Ectodermal cell (in vitro differentiated cells): ENCODE results near the gene KRT76.
"Not testable (repeated sequence)": the region's sequence is repeated elsewhere in the genome, so short reads cannot be mapped to it uniquely, and the experiment has no call there.

Source experiments
- H3K27ac ChIP-seq: 2 replicates; pipeline ENCODE4 v1.7.0; 2013; ENCODE audit warnings: mild to moderate bottlenecking, low read depth, low read length; ENCODE audit not compliant: insufficient read depth, poor library complexity, severe bottlenecking
- H3K27me3 ChIP-seq: 2 replicates; pipeline ENCODE4 v1.7.0; 2013; ENCODE audit warnings: mild to moderate bottlenecking, low read length; ENCODE audit not compliant: insufficient read depth, control insufficient read depth, poor library complexity, severe bottlenecking
- H3K36me3 ChIP-seq: one replicate; pipeline ENCODE4 v1.7.0; 2013; ENCODE audit warnings: low read length; ENCODE audit not compliant: control insufficient read depth, insufficient read depth
- H3K4me1 ChIP-seq: one replicate; pipeline ENCODE4 v1.7.0; 2013; ENCODE audit warnings: low read length; ENCODE audit not compliant: control insufficient read depth, insufficient read depth
- H3K4me3 ChIP-seq: 2 replicates; pipeline ENCODE4 v1.7.0; 2013; ENCODE audit warnings: low read depth, low read length, control low read depth; ENCODE audit not compliant: insufficient read depth
- H3K9me3 ChIP-seq: 2 replicates; pipeline ENCODE4 v1.7.0; 2013; ENCODE audit warnings: mild to moderate bottlenecking, low read length, moderate library complexity; ENCODE audit not compliant: control insufficient read depth
- WGBS, 2 experiments: methylation state at CpG; one replicate each; pipeline ENCODE4 v1.1.7; 2013; ENCODE audit warnings: missing lambda C conversion rate in 2 of 2; 5-methylcytosine and 5-hydroxymethylcytosine counted together

KRT76 gene

DNA sequence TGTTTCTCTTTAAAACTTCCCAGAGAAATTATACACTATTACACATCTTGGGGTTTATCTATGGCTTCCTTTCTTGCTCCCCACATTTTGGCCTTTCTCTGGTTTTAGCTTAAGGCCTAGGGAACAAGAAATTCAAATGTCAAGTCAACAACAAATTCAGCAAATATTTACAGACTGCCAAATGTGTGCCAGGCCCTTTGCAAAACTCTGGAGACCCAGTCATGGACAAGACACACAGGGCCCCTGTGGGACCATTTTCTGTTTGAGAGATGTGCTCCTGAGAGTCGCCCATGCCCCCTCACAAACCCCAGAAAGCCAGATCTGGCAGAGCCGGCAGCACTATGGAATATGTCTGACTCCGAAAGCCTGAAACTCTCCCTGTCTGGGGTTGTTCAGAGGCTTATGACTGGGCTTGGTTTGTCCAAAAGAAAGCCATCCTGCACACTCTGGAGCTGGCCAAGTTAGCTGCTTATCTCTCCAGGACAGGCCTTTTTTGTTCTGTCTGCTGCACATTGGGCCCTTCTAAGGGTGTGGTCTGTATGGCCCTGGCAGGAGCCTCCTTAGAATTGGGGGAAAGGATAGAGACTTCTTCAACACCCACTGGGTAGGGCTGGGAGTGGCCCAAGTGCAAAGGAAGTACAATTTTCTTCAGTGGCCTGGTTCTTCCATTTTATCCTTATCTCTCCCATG is 19.8 kb upstream of the KRT76 start:
- Histone ChIP-seq H3K36me3 (no peaks in the 10 kb centered on the region), H3K27me3 (no peaks in the 10 kb centered on the region), H3K4me1 (no peaks in the 10 kb centered on the region), H3K4me3 (no peak overlapping the region), H3K9me3 (no peaks in the 10 kb centered on the region), H3K27ac (no peak overlapping the region)
- 92% methylated on average over 3 of the region's 3 CpGs for WGBS, 2 experiments

DNA sequence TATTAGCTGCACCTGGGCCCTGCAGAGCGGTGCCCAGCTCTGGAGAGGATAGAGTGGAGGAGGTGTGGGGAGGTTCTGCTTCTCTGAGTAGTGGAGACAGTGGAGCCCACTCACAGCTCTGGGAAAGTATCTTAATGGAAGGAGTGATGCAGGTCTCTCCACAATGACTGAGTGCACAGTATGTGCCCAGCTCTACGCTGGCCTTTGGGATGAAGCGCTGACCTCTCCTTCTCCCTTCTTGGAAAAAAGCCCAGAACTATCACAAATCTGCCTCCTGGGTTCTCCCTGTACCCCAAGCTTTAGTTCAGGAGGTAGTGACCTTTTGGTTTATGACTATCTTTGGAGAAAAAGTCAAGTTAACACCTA is 19.3 kb upstream of the KRT76 start:
- H3K4me3 ChIP-seq = no peak overlapping the region
- 94 to 95% methylated on average over 3 of the region's 3 CpGs for WGBS, 2 experiments
- no peaks in the 10 kb centered on the region for H3K36me3 ChIP-seq
- no peaks in the 10 kb centered on the region for H3K9me3 ChIP-seq
- H3K4me1 ChIP-seq = no peaks in the 10 kb centered on the region
- no peak overlapping the region for H3K27ac ChIP-seq
- no peaks in the 10 kb centered on the region for H3K27me3 ChIP-seq

DNA sequence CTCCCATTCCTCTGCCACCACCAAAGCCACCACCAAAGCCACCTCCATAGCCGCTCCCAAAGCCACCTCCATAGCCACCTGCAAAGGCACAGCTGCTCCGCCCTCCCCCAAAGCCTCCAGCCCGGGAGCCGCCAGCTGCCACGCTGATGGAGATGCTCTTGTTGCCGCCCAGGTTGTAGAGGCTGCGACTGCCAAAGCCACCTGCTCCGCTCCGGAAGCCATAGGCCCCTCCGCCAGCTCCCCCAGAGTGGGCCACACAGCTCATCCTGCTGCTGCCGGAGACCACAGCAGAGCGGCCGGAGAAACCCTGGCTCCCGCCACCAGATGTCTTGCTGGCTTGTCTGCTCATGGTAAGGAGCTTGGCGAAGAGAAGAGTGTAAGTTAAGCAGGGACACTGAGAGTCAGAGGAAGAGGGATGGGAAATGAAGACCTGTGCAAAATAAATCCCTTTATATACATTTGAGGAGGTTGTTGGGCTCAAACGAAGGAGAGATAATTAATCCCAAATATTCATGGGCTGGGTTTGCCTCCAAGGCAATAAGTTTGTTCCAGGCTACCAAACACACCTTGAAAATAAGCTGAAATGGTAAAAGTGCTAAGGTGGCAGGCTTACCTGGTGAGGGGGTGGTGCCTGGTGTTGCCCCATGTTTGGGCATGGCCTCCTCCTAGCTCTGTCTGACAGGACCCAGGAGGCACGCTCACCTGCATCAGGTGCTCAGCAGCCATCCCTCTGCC is 18.7 kb upstream of the KRT76 start, which contains the start of gene KRT3:
Gene KRT3, minus strand, starts transcription at position 424 of the 735 bp plus-strand sequence. Its CDS starts 75 bp downstream, at position 349.
- H3K27ac ChIP-seq = no peak within 1 kb of the TSS
- no peaks in the 10 kb centered on the region for H3K36me3 ChIP-seq
- WGBS, 2 experiments = 95 to 96% methylated on average over 17 of the region's 17 CpGs
- no peaks in the 10 kb centered on the region for H3K9me3 ChIP-seq
- no peaks in the 10 kb centered on the region for H3K27me3 ChIP-seq
- no peaks in the 10 kb centered on the region for H3K4me1 ChIP-seq
- H3K4me3 ChIP-seq = no peak within 1 kb of the TSS

DNA sequence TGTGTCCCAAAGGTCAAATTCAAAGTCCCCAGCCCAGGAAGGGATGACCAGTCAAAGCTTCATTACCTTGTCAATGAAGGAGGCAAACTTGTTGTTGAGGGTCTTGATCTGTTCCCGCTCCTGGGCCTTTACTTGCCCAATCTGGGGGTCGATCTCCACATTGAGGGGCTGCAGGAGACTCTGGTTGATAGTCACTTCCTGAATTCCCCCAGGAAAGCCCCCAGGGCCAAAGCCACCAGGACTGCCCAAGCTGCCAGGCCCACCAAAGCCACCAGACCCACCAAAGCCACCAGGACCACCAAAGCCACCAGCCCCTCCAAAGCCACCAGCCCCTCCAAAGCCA is 18.2 kb upstream of the KRT76 start:
- WGBS, 2 experiments = 90 to 93% methylated on average over 2 of the region's 2 CpGs
- not testable (repeated sequence) for H3K27me3 ChIP-seq, H3K4me1 ChIP-seq, H3K4me3 ChIP-seq, H3K9me3 ChIP-seq, H3K27ac ChIP-seq, H3K36me3 ChIP-seq

DNA sequence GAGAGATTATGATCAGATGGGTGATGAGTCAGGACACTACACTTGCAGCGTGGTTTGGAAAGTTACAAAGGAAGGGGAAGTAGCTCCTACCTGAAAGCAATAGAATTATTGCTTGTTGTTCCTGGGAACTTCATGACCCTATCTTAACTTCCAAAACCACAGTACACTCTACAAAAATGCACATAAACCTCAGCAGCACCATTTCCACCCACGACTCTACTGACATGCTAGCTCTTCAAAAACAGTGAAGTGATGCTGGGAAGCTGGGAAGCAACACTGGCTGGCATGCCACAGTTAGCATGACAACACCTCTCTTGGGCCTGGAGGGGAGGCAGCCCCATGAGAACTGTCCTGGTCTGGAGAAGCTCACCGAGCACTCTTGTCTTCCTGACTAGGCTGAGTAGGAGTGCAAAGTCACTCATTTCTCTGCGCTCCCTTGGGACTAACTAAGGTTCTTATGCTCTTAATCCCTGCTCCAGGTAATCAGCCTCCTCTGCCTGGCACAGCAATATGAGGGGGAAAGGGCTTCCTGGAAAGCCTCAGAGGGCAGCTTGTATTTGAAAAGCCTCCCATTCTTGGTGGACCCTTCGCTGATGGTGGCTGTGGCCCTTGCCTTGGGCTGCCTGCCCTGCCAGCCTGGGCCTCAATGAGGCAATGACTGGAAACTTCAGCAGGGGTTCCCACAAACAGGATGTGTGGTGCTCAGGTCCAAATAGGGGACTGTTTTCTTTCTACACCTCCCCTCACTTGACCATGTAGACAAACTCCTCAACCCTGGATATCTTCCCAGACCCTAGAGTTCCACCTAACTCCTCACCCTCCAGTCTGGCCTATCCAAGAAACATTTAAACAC is 17.6 kb upstream of the KRT76 start:
- Histone ChIP-seq H3K9me3 (no peaks in the 10 kb centered on the region), H3K4me3 (no peak overlapping the region), H3K27me3 (no peaks in the 10 kb centered on the region), H3K4me1 (no peaks in the 10 kb centered on the region), H3K27ac (no peak overlapping the region), H3K36me3 (no peaks in the 10 kb centered on the region)
- WGBS, 2 experiments = 86 to 90% methylated on average over 5 of the region's 5 CpGs

DNA sequence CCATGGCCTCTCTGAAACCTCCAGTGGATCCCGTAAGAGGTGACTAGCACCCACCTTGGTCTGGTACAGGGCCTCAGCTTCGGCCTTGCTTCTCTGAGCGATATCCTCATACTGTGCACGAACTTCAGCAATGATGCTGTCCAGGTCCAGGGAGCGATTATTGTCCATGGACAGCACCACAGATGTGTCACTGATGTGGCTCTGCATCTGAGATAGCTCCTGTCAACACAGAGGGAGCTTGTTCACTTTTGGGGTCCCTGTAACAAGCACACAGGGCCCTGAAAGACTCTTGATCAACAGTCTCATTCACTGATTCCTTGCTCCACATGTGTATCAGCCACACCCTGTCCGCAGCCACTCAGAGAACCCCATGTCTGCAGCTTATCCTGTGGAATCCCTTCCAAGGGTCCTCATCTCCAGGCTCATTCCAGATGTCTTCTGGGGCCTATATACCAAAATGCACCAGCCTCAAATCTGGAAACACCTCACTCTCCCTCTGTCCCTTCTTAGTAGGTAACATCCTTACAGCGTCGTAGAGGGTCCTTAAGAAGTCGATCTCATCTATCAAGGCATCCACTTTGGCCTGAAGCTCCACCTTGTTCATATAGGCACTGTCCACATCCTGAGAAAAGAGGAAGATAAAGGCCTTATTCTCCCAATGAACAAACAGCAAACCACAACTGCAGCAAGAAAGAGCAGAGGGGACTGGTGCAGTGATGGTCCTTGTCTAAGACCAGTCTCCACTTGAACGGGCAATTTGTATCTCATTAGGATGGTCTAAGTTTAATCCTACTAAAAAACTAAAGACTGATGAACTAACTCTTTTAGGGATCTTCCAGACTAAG is 15.3 kb upstream of the KRT76 start:
- Histone ChIP-seq H3K36me3 (no peaks in the 10 kb centered on the region), H3K27ac (no peak overlapping the region), H3K4me1 (no peaks in the 10 kb centered on the region), H3K4me3 (no peak overlapping the region), H3K27me3 (no peaks in the 10 kb centered on the region), H3K9me3 (no peaks in the 10 kb centered on the region)
- WGBS, 2 experiments = 93 to 96% methylated on average over 10 of the region's 10 CpGs

DNA sequence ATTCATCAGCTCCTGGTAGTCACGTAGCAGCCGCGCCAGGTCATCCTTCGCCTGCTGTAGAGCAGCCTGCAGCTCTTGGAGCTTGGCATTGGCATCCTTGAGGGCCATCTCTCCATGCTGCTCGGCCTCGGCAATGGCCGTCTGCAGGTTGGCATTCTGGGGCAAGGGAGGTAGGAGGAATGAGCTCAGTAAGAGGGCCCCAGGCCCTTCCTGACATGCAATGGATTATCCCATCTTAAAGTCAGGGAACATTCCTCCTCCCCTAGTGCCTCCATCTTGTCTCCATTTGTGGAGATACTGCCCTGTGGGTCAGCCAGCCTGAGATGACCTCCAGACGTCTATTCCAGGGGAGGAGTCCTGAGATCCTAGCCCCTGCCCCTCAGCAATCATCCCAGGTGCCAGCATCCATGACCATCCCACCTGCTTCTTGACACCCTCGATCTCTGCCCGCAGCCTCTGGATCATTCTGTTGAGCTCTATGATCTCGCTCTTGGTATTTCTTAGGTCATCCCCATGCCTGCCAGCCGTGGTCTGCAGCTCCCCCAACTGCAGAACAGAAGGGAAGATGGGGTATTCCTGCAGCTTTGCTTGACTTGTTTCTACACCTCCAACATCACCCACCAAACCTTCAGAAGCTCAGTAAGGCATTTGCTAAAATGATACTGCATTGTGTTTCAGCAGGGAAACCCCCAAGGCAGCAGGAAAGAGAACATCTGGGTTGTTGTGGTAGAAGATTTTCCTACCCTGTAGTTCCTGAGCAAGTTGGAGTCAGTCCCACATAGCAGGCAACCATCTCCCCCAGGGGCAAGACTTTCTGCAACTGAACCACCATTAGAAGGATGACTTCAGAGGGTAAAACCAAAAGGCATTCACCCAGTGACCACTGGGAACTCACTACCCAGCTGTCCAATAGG is 14.4 kb upstream of the KRT76 start:
- no peaks in the 10 kb centered on the region for H3K36me3 ChIP-seq
- no peaks in the 10 kb centered on the region for H3K27me3 ChIP-seq
- no peak overlapping the region for H3K27ac ChIP-seq
- H3K4me3 ChIP-seq = no peak overlapping the region
- 93 to 94% methylated on average over 12 of the region's 12 CpGs for WGBS, 2 experiments
- H3K4me1 ChIP-seq = no peaks in the 10 kb centered on the region
- H3K9me3 ChIP-seq = no peaks in the 10 kb centered on the region

DNA sequence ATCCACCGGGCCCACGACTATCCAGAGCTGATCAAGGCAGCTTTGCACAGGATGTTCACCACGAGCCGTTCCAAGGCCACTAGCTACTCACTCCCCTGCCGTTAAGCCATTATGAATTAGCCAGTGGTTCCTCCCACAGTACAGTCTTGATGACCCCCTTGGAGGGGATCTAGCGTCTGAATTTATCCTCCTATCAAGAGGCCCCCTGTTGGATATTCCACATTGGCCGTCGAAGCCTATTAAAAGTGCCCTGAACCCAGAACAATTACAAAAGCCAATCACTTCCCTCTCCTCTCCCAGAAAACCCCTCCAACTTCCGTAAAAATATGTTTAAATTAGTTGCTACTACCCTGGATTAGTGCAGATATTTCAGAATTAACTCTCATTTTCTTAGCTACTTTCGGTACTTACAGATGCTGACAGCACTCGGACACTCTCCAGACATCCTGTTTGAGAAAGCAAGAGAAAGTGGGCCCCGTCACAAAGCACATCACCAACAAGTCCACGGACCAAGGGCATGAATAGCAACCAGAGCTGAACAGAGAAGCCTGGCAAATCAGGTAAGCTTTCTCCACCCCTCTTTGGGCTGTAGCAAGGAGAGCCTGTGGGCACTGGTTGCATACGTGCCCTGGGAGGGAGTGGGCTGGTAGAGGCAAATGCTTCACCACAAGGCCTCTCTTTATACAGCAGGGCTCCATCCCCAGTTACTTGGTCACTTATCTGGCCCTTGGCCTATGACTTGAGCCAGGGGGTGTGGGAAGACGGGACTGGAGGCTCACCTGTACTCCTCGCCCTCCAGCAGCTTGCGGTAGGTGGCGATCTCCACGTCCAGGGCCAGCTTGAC is 13.5 kb upstream of the KRT76 start:
- H3K4me3 ChIP-seq = no peak overlapping the region
- H3K4me1 ChIP-seq = no peaks in the 10 kb centered on the region
- H3K27ac ChIP-seq = no peak overlapping the region
- 91 to 93% methylated on average over 19 of the region's 19 CpGs for WGBS, 2 experiments
- H3K36me3 ChIP-seq = no peaks in the 10 kb centered on the region
- no peaks in the 10 kb centered on the region for H3K27me3 ChIP-seq
- H3K9me3 ChIP-seq = no peaks in the 10 kb centered on the region
